GM10847 (cell line): ENCODE data around the gene CEP250.

Source experiments
- POLR2A ChIP-seq: IDR thresholded peaks from 2 replicates; pipeline ENCODE4 v1.6.1; 2011; ENCODE audit not compliant: insufficient read length; ENCODE audit errors: extremely low read depth

The CEP250 gene

DNA sequence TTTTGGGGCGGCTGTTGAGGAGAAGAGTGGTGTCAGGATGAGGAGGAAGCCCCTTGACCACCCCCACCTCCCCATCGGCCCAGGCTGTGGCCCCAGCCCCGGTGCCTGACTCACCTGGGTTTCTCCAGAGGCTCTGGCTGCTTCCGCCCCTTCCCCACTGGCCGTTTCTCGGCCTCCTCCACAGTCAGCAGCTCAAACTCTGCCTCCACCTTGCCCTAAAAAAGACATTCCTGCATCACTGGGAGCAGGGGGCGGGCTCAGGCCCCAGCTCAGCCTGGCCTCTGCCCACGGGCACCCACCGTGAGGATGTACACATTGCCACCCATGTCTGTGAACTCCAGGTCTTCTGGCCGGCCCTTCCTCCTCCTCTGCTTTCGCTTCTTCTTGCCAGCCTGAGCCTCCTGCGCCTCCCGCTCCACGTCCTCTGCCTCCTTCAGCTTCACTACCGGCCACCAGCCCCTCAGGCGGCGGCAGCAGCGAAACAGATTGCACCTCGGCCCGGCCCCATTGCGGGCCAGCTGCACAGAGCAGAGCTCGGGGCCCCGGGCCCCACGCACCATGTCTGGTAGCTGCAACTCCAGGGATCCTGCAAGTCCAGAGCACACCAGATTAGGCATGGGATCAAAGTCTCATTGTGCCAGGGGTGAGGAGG, 103.8 kb downstream of the CEP250 start:
- no peak for TF ChIP-seq POLR2A

GRCh38 chr20:35560105-35560511, 104.7 kb downstream of the CEP250 start:
- no peak for TF ChIP-seq POLR2A

DNA sequence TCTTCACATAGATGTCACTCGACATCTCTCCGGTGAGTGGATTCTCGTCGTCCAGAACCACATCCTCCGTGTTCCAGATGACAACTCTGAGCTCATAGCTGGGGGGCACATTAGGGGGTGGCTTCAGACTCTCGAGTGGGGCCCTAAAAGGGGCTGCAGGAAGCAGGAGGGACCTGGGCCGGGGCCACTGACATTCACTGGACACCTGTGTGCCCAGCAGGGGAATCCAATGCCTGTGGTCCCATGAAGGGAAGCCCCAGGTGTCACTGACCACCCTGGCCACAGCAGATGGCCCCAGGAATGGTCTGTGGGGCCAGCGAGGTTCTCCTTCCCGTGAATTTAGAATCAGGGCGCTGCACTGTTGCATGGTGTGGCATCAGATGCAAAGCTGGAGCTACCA, 105.1 kb downstream of the CEP250 start:
- no peak for TF ChIP-seq POLR2A

- no peak for TF ChIP-seq POLR2A
These were observed 105.9 kb downstream of the CEP250 start for GRCh38 chr20:35561268-35561667.

GRCh38 chr20:35561671-35562070, 106.3 kb downstream of the CEP250 start:
- TF ChIP-seq POLR2A: no peak

- TF ChIP-seq POLR2A: no peak
These were observed 107.2 kb downstream of the CEP250 start for GRCh38 chr20:35562541-35563110.

- no peak for TF ChIP-seq POLR2A
These were observed 108.4 kb downstream of the CEP250 start for GRCh38 chr20:35563834-35564233.

DNA sequence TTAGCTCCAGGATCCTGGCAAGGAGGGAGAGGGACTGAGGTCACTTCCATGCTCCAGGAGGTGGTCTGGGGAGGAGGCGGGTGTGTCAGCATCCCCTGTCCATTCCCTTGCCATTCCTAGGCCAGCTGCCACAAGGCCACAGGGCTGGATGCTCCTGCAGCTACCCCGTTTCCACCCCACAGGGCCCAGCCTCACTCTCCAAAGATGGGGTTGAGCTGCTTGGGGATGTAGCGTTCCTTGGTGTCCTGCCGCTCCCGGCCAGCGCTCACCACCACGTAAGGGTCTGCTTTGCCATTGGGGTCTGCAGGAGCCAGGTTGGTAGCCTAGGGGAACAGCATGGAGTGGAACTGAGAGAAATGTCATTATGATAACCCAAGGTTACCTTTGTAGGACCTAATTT, 109.5 kb downstream of the CEP250 start:
- TF ChIP-seq POLR2A: no peak

- TF ChIP-seq POLR2A: no peak
These were observed 113.2 kb downstream of the CEP250 start for GRCh38 chr20:35568645-35569044.
